GM12873 (cell line): ENCODE results near the gene ERGIC1.

Source experiments
- CTCF ChIP-seq: IDR thresholded peaks from 2 replicates; pipeline ENCODE4 v1.5.1; 2012; ENCODE audit warnings: low read depth, mild to moderate bottlenecking, moderate library complexity, low read length, control low read depth; ENCODE audit not compliant: insufficient read depth; ENCODE audit errors: missing control alignments

Gene ERGIC1

GRCh38 chr5:172915514-172915913 is 81.5 kb downstream of the ERGIC1 start:
- TF ChIP-seq CTCF = no peak

- TF ChIP-seq CTCF = no peak
Measured at GRCh38 chr5:172918421-172919371, 84.6 kb downstream of the ERGIC1 start.

GRCh38 chr5:172919525-172920446 is 85.7 kb downstream of the ERGIC1 start:
- TF ChIP-seq CTCF = no peak

- no peak for TF ChIP-seq CTCF
Measured at GRCh38 chr5:172920447-172920849, 86.4 kb downstream of the ERGIC1 start.

- no peak for TF ChIP-seq CTCF
Measured at GRCh38 chr5:172920995-172921394, 86.9 kb downstream of the ERGIC1 start.

GRCh38 chr5:172921906-172922305 is 87.9 kb downstream of the ERGIC1 start:
- no peak for TF ChIP-seq CTCF

GRCh38 chr5:172923539-172923938 is 89.5 kb downstream of the ERGIC1 start:
- TF ChIP-seq CTCF = no peak
